LNCaP clone FGC (cell line): ENCODE data around the gene PCDHGA1.
"Not testable (repeated sequence)": the region's sequence is repeated elsewhere in the genome, so short reads cannot be mapped to it uniquely, and the experiment has no call there.

Experiments used
- DNase-seq: peaks from one replicate; pipeline ENCODE4 v3.0.0-alpha.2; 2011; ENCODE audit warnings: low read depth
- H3K4me3 ChIP-seq: 2 replicates; pipeline ENCODE4 v1.5.1; 2011; ENCODE audit warnings: mild to moderate bottlenecking, low read depth, low read length, control low read depth
- TF ChIP-seq, protein P1 (sequence below): IDR thresholded peaks from 2 replicates; pipeline ENCODE4 v1.5.1; 2012; ENCODE audit warnings: mild to moderate bottlenecking; ENCODE audit not compliant: control insufficient read depth, insufficient read depth; ENCODE audit errors: extremely low read depth

Gene PCDHGA1

GRCh38 chr5:141330299-141331080, at the start of gene PCDHGA1:
Gene PCDHGA1, plus strand, starts transcription at chr5:141330514.
- H3K4me3 ChIP-seq: peak within 1 kb of the TSS; percentile 52
- peak; percentile 27 for DNase-seq
- TF ChIP-seq, protein P1, sequence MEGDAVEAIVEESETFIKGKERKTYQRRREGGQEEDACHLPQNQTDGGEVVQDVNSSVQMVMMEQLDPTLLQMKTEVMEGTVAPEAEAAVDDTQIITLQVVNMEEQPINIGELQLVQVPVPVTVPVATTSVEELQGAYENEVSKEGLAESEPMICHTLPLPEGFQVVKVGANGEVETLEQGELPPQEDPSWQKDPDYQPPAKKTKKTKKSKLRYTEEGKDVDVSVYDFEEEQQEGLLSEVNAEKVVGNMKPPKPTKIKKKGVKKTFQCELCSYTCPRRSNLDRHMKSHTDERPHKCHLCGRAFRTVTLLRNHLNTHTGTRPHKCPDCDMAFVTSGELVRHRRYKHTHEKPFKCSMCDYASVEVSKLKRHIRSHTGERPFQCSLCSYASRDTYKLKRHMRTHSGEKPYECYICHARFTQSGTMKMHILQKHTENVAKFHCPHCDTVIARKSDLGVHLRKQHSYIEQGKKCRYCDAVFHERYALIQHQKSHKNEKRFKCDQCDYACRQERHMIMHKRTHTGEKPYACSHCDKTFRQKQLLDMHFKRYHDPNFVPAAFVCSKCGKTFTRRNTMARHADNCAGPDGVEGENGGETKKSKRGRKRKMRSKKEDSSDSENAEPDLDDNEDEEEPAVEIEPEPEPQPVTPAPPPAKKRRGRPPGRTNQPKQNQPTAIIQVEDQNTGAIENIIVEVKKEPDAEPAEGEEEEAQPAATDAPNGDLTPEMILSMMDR: peak; percentile 68

DNA sequence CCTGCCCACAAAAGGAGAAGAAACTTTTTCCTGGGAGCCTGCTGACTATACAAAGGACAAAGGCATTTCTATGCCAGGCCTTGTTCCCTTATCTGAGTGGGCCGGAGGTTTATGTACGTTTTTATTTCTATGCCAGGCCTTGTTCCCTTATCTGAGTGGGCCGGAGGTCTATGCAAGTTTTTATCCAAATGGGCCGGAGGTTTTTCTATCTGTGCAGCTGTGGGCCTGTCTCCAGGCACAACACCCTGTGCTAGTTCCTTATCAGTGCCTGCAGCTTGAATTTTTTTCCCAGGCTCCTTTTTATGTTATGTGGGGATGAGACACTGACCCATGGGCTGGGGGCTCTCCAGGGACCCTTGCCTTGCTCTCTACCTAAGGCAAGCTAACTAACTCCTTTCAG, 31.9 kb upstream of the PCDHGA1 start:
- no peak overlapping the region for H3K4me3 ChIP-seq
- TF ChIP-seq, protein P1: no peak
- DNase-seq: no peak

- TF ChIP-seq, protein P1: no peak
- H3K4me3 ChIP-seq: no peak within 1 kb of the TSS
- no peak for DNase-seq
Observed at GRCh38 chr5:141303756-141304155, 26.6 kb upstream of the PCDHGA1 start, which contains the start of gene SLC25A2. Gene SLC25A2, minus strand, starts transcription at chr5:141304049. Its CDS starts 184 bp downstream, at chr5:141303865.

DNA sequence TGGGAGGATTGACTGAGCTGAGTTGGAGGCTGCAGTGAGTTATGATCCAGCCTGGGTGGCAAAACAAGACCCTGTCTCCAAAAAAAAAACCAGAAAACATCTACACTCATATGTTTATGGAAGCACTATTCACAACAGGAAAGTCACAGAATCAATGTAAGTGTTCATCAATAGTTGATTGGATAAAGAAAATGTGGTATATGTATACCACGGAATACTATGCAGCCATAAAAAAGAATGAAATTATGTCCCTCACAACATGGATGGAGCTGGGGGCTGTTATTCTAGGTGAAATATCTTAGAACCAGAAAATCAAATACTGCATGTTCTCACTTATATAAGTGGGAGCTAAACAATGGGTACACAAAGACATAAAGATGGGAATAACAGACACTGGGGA, 23.7 kb upstream of the PCDHGA1 start:
- TF ChIP-seq, protein P1: no peak
- no peak for DNase-seq
- no peak overlapping the region for H3K4me3 ChIP-seq

DNA sequence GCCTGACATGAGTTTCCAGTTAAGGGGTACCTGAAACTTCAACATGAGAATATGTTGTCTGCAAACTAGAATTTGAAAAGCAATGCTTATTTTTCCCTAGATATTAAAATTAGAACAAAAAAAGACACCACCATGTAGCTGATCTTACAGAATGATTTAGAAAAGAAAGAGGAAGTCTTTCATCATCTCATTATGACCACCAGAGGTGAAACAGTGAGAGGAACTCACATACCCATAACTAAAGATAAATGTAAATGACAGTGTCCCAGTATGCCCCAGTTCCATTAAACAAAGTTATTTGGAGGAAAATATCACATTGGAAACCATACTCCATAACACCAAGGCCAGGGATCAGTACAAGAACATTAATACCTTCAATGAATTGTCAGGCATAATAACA, 16.6 kb upstream of the PCDHGA1 start:
- no peak for DNase-seq
- H3K4me3 ChIP-seq: no peak overlapping the region
- TF ChIP-seq, protein P1: no peak

- not testable (repeated sequence) for DNase-seq
Observed at GRCh38 chr5:141316963-141317362, 13.4 kb upstream of the PCDHGA1 start.

GRCh38 chr5:141319202-141319601, 11.1 kb upstream of the PCDHGA1 start:
- TF ChIP-seq, protein P1: no peak
- no peak for DNase-seq
- H3K4me3 ChIP-seq: peak overlapping the region; percentile 95; the same call in 1 of the 2 replicates

More at GRCh38 chr5:141316963-141317362, 13.4 kb upstream of the PCDHGA1 start:
- not testable (repeated sequence) for H3K4me3 ChIP-seq
